Vagina (tissue), 2 donors: Measurements from ENCODE around the gene HNRNPA3. TPM values are rescaled to one million over a fixed set of nuclear protein-coding genes. Genes with fewer than 3 reads are reported as not detected.
"Not testable (repeated sequence)": the region's sequence is repeated elsewhere in the genome, so short reads cannot be mapped to it uniquely, and the experiment has no call there.

Experiments
- DNase-seq, 2 donors: peaks; one replicate each; pipeline ENCODE4 v3.0.0-alpha.2; 2017; ENCODE audit errors: extremely low spot score in 2 of 2
- H3K27ac ChIP-seq: fragments of 200-600 bp; sonication (generic); one replicate; pipeline ENCODE4 v1.5.1; 2019
- H3K27me3 ChIP-seq: fragments of 200-600 bp; sonication (generic); one replicate; pipeline ENCODE4 v1.5.1; 2019
- H3K36me3 ChIP-seq, 2 donors: fragments of 200-600 bp; sonication (generic); one replicate each; pipeline ENCODE4 v1.5.1; 2017 to 2019
- H3K4me1 ChIP-seq: fragments of 200-600 bp; sonication (generic); one replicate; pipeline ENCODE4 v1.5.1; 2019
- H3K4me3 ChIP-seq, 2 donors: fragments of 200-600 bp; sonication (generic); 1 replicate in 1 of 2; 2 replicates in 1 of 2; pipeline ENCODE4 v1.5.1; 2016 to 2019
- H3K9me3 ChIP-seq: fragments of 200-600 bp; sonication (generic); one replicate; pipeline ENCODE4 v1.5.1; 2019
- POLR2A ChIP-seq, 2 donors: fragments of 450-650 bp; IDR thresholded peaks; one replicate each; pipeline ENCODE4 v1.6.1; 2017; ENCODE audit warnings: antibody characterized with exemption in 2 of 2, mild to moderate bottlenecking in 2 of 2, moderate library complexity in 2 of 2
- POLR2AphosphoS5 ChIP-seq, 2 donors: sonication (generic); formaldehyde crosslinking; IDR thresholded peaks; one replicate each; pipeline ENCODE4 v1.9.0; 2017; ENCODE audit warnings: antibody characterized with exemption in 2 of 2, mild to moderate bottlenecking in 2 of 2, low read depth in 1 of 2; ENCODE audit not compliant: insufficient read depth in 1 of 2
- intact Hi-C: fragments of 100-400 bp; cut with DNase I; formaldehyde crosslinking; loops from one replicate; pipeline ENCODE4 v1.15.1; 2023
- total RNA-seq: library from RNA; depleted of rRNA; stranded (reverse); fragments of >200 nt; gene quantifications from one replicate; pipeline ENCODE4 v1.2.3, GENCODE V29; 2016
- TF ChIP-seq, protein P1 (sequence below), 3 experiments: fragments of 450-650 bp in 2 of 3; fragments of 200-600 bp in 1 of 3; sonication (generic) in 1 of 3; IDR thresholded peaks; one replicate each; pipeline ENCODE4 v1.5.1; 2017 to 2019; ENCODE audit warnings: antibody characterized with exemption in 3 of 3, mild to moderate bottlenecking in 2 of 3, moderate library complexity in 2 of 3

The HNRNPA3 gene
- total RNA-seq, 1 donor from 2014 or later = 77.8 TPM

DNA sequence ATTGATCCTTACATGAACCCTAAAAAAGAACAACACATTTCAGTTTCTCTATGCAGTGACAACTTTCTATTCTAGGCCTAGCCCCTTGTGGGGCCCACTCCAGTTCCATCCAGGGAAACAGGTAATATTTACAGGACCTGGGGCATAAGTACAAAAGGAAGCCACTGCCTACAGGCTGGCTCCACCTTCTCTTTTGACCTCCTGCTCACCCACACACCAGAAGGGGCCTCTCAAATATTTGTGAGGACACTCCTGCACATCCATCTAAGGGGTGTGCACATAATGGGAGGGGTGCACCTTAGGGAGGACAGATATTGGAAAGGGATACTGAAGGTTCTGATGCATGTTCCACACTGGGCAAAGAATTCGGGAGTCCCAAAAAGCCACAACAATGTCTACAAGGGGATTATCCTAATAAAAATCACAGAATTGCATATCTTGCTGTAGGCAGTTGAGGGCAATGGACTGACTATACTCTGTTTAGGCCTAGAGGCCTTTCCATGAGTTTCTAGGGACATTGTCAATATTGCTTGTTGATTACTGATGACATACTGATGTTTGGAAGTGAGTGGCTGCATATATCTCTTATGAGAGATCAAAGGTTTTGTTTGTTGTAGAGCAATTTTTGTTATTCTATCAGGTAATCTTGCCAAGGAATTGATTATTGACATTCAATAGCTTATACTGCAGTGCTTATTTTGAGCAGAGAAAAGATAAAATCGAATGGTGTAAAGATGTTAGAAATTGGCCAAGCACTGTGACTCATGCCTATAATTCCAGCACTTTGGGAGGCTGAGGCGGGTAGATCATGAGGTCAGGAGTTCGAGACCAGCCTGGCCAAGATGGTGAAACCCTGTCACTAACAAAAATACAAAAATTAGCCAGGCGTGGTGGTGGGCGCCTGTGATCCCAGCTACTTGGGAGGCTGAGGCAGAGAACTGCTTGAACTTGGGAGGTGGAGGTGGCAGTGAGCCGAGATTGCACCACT is 23.8 kb upstream of the HNRNPA3 start:
- intact Hi-C loops = no loop called here
- Histone ChIP-seq H3K27me3 (no peaks in the 10 kb centered on the region), H3K4me3 (no peak overlapping the region), H3K36me3 (no peaks in the 10 kb centered on the region), H3K4me1 (no peaks in the 10 kb centered on the region), H3K9me3 (no peaks in the 10 kb centered on the region), H3K27ac (no peak overlapping the region)
- TF ChIP-seq, protein P1, sequence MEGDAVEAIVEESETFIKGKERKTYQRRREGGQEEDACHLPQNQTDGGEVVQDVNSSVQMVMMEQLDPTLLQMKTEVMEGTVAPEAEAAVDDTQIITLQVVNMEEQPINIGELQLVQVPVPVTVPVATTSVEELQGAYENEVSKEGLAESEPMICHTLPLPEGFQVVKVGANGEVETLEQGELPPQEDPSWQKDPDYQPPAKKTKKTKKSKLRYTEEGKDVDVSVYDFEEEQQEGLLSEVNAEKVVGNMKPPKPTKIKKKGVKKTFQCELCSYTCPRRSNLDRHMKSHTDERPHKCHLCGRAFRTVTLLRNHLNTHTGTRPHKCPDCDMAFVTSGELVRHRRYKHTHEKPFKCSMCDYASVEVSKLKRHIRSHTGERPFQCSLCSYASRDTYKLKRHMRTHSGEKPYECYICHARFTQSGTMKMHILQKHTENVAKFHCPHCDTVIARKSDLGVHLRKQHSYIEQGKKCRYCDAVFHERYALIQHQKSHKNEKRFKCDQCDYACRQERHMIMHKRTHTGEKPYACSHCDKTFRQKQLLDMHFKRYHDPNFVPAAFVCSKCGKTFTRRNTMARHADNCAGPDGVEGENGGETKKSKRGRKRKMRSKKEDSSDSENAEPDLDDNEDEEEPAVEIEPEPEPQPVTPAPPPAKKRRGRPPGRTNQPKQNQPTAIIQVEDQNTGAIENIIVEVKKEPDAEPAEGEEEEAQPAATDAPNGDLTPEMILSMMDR (IDR thresholded peaks at IDR 0.05) = no peak
- no peak for TF ChIP-seq POLR2AphosphoS5 (IDR thresholded peaks at IDR 0.05; ENCODE audit: insufficient read depth in 1 of 2, low read depth in 1 of 2)
- TF ChIP-seq POLR2A (IDR thresholded peaks at IDR 0.05) = no peak
- no peak for DNase-seq

GRCh38 chr2:177190941-177191340 is 21.7 kb upstream of the HNRNPA3 start:
- TF ChIP-seq, protein P1 (IDR thresholded peaks at IDR 0.05) = no peak
- TF ChIP-seq POLR2A (IDR thresholded peaks at IDR 0.05) (no peak), POLR2AphosphoS5 (IDR thresholded peaks at IDR 0.05; ENCODE audit: insufficient read depth in 1 of 2, low read depth in 1 of 2) (no peak)
- H3K4me1 ChIP-seq = no peaks in the 10 kb centered on the region
- H3K4me3 ChIP-seq = no peak overlapping the region
- no peak for DNase-seq
- no peaks in the 10 kb centered on the region for H3K9me3 ChIP-seq
- intact Hi-C loops = no loop called here
- H3K36me3 ChIP-seq = no peaks in the 10 kb centered on the region
- no peaks in the 10 kb centered on the region for H3K27me3 ChIP-seq
- no peak overlapping the region for H3K27ac ChIP-seq

DNA sequence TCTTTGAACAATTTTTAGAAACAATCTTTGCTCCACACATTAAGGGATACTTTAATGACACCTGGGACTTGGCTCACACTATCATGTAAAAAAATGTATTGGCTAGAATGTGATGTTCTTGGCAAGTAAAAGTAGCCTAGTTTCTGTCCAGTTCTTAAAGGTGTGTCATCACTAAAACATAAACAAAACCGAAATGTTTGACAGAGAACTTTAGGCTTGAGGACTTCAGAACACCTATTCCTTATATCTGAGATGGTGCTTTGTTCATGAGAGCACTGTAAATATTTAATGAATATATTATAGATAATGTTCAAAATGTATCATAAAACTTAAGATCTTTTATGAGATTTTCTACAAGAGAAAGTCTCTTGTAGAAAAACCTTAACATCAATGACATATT is 19.8 kb upstream of the HNRNPA3 start:
- TF ChIP-seq POLR2A (IDR thresholded peaks at IDR 0.05) = no peak
- TF ChIP-seq POLR2AphosphoS5 (IDR thresholded peaks at IDR 0.05; ENCODE audit: insufficient read depth in 1 of 2, low read depth in 1 of 2) = no peak
- TF ChIP-seq, protein P1 (IDR thresholded peaks at IDR 0.05) = no peak
- Histone ChIP-seq H3K4me3 (no peak overlapping the region), H3K27ac (no peak overlapping the region), H3K4me1 (no peaks in the 10 kb centered on the region), H3K36me3 (no peaks in the 10 kb centered on the region), H3K27me3 (no peaks in the 10 kb centered on the region), H3K9me3 (no peaks in the 10 kb centered on the region)
- intact Hi-C loops = no loop called here
- no peak for DNase-seq

GRCh38 chr2:177193240-177193639 is 19.4 kb upstream of the HNRNPA3 start:
- no peak overlapping the region for H3K27ac ChIP-seq
- no peak overlapping the region for H3K4me3 ChIP-seq
- no peak for DNase-seq
- TF ChIP-seq, protein P1 (IDR thresholded peaks at IDR 0.05) = no peak
- TF ChIP-seq POLR2A (IDR thresholded peaks at IDR 0.05) = no peak
- TF ChIP-seq POLR2AphosphoS5 (IDR thresholded peaks at IDR 0.05; ENCODE audit: insufficient read depth in 1 of 2, low read depth in 1 of 2) = no peak
- no peaks in the 10 kb centered on the region for H3K4me1 ChIP-seq
- H3K9me3 ChIP-seq = no peaks in the 10 kb centered on the region
- intact Hi-C loops = no loop called here
- H3K27me3 ChIP-seq = no peaks in the 10 kb centered on the region
- no peaks in the 10 kb centered on the region for H3K36me3 ChIP-seq

DNA sequence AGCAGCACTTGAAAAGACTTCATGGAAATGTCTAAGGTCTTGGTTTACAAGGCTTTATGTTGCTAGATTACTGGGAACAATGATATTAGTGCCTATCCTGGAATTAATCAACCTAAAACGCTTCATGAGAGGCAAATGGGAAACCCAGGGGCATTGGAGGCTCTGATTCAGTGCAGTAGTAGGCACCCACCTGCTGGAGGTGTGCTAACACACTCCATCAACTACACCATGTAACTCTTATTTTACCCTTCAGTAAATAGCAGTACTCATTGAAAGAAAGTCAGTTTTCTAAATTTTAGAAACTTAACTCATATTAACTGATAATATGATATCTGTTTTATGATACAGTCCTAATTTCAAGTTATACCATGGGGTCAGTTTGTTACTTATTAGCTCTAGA is 17.4 kb upstream of the HNRNPA3 start:
- Histone ChIP-seq H3K36me3 (no peaks in the 10 kb centered on the region), H3K27ac (no peak overlapping the region), H3K4me3 (no peak overlapping the region), H3K9me3 (no peaks in the 10 kb centered on the region), H3K27me3 (no peaks in the 10 kb centered on the region), H3K4me1 (no peaks in the 10 kb centered on the region)
- intact Hi-C loops = no loop called here
- DNase-seq = no peak
- TF ChIP-seq, protein P1 (IDR thresholded peaks at IDR 0.05) = no peak

DNA sequence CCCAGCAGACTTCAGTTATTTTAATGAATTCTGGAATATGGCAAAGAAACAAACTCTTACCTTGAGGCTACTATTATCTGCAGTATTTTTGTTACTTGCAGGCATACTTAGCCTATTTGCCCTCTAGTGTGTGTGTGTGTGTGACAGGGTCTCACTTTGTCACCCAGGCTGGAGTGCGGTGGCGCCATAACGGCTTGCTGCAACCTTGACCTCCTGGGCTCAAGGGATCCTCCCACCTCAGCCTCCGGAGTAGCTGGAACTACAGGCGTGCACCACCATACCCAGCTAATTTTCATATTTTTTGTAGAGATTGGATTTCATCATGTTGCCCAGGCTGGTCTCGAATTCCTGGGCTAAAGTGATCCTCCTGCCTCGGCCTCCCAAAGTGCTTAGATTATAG is 12.2 kb upstream of the HNRNPA3 start:
- intact Hi-C loops, DNase-seq, H3K27ac ChIP-seq, H3K4me3 ChIP-seq, H3K9me3 ChIP-seq, H3K36me3 ChIP-seq, H3K4me1 ChIP-seq, H3K27me3 ChIP-seq: not testable (repeated sequence)
